Measurements from ENCODE around the gene CMTM8.

Gene CMTM8

DNA sequence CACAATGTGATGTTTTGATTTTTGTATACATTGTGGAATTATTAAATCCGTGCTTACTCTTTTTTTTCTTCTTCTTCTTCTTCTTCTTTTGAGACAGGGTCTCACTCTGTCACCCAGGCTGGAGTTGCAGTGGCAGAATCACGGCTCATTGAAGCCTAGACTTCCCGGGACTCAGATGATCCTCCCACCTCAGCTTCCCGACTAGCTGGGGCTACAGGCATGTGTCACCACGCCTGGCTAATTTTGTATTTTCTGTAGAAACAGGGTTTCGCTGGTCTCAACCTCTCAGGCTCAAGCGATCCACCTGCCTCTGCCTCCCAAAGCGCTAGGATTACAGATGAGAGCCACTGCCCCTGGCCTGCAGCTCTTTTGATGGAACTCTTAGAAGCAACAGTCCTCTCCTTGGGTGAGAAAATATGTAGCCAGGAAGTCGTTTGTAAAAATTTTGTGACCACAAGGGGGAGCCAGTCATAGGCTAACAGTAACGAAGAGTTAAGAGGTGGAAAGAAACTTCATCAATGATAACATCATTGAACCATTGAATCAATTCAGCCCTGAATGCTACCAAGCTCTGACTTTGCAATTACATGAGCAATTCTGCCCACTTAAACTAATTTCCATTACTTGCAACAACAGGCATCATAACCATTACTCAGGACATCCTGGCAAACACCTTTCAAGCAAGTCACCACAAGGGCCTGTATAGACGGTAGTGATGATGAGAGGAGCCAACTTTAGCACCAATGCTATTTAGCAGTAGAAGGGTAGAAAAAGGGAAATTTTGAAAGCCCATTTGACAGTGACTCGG is 136.5 kb downstream of the CMTM8 start:
- peak; percentile 88 for ATAC-seq
- TF ChIP-seq ESRRG (CRISPR knock-in tag; IDR thresholded peaks at IDR 0.05) (no peak), ZNF565 (CRISPR knock-in tag; conservative IDR thresholded peaks at IDR 0.05; ENCODE audit: low read depth) (no peak), RARB (CRISPR knock-in tag; IDR thresholded peaks at IDR 0.05) (no peak), ZNF70 (CRISPR knock-in tag; IDR thresholded peaks at IDR 0.05) (no peak), SNAI2 (CRISPR knock-in tag; IDR thresholded peaks at IDR 0.05) (no peak), ZFP30 (CRISPR knock-in tag; IDR thresholded peaks at IDR 0.05) (no peak), GLIS3 (CRISPR knock-in tag; IDR thresholded peaks at IDR 0.05) (no peak), PPARA (CRISPR knock-in tag; IDR thresholded peaks at IDR 0.05; ENCODE audit: borderline replicate concordance) (no peak)
- TF ChIP-seq, protein P1, sequence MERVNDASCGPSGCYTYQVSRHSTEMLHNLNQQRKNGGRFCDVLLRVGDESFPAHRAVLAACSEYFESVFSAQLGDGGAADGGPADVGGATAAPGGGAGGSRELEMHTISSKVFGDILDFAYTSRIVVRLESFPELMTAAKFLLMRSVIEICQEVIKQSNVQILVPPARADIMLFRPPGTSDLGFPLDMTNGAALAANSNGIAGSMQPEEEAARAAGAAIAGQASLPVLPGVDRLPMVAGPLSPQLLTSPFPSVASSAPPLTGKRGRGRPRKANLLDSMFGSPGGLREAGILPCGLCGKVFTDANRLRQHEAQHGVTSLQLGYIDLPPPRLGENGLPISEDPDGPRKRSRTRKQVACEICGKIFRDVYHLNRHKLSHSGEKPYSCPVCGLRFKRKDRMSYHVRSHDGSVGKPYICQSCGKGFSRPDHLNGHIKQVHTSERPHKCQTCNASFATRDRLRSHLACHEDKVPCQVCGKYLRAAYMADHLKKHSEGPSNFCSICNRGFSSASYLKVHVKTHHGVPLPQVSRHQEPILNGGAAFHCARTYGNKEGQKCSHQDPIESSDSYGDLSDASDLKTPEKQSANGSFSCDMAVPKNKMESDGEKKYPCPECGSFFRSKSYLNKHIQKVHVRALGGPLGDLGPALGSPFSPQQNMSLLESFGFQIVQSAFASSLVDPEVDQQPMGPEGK (CRISPR knock-in tag; IDR thresholded peaks at IDR 0.05; ENCODE audit: borderline replicate concordance), result no peak

DNA sequence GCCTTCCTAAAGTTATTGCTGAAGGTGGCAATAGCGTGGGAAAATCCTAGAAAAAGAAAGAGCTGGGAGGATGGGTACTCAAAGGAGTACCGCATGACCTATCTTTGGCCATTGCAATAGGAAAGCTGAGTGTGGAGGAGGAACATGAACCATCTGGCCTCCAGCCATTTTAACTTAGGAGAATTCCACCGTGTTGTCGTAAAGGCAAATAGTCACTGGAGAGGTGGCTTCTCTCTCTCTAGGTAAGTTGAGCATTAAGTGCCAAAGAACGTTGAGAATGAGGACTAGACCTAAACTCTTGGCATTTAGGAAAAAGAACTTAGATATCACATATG is 137.1 kb downstream of the CMTM8 start:
- TF ChIP-seq, protein P1 (CRISPR knock-in tag; IDR thresholded peaks at IDR 0.05; ENCODE audit: borderline replicate concordance), result no peak
- no peak for TF ChIP-seq CSDC2 (CRISPR knock-in tag; IDR thresholded peaks at IDR 0.05)
- TF ChIP-seq, protein P2, sequence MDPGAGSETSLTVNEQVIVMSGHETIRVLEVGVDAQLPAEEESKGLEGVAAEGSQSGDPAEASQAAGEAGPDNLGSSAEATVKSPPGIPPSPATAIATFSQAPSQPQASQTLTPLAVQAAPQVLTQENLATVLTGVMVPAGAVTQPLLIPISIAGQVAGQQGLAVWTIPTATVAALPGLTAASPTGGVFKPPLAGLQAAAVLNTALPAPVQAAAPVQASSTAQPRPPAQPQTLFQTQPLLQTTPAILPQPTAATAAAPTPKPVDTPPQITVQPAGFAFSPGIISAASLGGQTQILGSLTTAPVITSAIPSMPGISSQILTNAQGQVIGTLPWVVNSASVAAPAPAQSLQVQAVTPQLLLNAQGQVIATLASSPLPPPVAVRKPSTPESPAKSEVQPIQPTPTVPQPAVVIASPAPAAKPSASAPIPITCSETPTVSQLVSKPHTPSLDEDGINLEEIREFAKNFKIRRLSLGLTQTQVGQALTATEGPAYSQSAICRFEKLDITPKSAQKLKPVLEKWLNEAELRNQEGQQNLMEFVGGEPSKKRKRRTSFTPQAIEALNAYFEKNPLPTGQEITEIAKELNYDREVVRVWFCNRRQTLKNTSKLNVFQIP (CRISPR knock-in tag; IDR thresholded peaks at IDR 0.05; ENCODE audit: borderline replicate concordance, low read depth), result no peak
- TF ChIP-seq, protein P3, sequence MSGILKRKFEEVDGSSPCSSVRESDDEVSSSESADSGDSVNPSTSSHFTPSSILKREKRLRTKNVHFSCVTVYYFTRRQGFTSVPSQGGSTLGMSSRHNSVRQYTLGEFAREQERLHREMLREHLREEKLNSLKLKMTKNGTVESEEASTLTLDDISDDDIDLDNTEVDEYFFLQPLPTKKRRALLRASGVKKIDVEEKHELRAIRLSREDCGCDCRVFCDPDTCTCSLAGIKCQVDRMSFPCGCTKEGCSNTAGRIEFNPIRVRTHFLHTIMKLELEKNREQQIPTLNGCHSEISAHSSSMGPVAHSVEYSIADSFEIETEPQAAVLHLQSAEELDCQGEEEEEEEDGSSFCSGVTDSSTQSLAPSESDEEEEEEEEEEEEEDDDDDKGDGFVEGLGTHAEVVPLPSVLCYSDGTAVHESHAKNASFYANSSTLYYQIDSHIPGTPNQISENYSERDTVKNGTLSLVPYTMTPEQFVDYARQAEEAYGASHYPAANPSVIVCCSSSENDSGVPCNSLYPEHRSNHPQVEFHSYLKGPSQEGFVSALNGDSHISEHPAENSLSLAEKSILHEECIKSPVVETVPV (CRISPR knock-in tag; IDR thresholded peaks at IDR 0.05), result no peak
- ATAC-seq, result no peak

DNA sequence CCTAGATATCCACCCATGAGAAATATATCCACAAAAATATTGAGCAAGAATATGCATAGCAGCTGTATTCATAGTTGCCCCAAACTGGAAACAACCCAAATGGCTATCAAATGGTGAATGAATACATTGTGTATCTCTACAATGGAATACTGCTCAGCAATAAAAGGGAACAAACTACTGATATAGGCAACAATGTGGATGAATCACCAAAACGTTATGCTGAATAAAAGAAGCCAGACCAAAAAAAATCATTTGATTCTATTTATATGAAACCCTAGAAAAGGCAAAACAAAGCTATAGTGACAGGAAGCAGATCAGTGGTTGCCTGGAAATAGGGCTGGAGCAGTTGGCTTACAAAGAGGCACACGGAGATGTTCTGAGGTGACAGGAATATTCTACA is 137.6 kb downstream of the CMTM8 start:
- TF ChIP-seq ISL1 (CRISPR knock-in tag; IDR thresholded peaks at IDR 0.05), result no peak
- TF ChIP-seq TOX (CRISPR knock-in tag; IDR thresholded peaks at IDR 0.05; ENCODE audit: borderline replicate concordance), result no peak
- TF ChIP-seq ZNF70 (CRISPR knock-in tag; IDR thresholded peaks at IDR 0.05), result no peak
- TF ChIP-seq CSDC2 (CRISPR knock-in tag; IDR thresholded peaks at IDR 0.05), result no peak

DNA sequence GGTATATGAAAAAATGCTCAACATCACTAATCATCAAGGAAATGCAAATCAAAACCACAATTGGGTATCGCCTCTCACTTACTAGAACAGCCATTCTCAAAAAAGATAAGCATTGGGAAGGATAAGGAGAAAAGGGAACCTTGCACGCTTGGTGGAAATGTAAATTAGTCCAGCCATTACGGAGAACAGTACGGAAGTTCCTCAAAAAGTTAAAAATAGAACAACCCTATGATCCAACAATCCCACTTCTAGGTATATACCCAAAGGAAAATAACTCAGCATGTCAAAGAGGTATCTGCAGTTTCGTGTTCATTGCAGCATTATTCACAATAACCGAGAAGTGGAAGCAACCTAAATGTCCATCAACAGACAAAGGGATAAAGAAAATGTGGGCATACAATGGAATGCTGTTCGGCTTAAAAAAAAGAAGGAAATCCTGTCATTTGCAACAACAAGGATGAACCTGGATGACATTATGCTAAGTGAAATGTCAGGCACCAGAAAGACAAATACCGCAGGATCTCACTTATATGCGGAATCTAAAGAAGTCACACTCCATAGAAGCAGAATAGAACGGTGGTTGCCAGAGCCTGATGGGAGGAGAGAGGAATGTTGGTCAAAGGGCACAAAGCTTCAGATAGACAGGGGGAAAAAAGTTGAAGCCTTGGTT is 141.5 kb downstream of the CMTM8 start:
- no peak for ATAC-seq
- TF ChIP-seq ZFP3 (CRISPR knock-in tag; IDR thresholded peaks at IDR 0.05) (no peak), ZNF8 (CRISPR knock-in tag; IDR thresholded peaks at IDR 0.05) (no peak), CSDC2 (CRISPR knock-in tag; IDR thresholded peaks at IDR 0.05) (no peak), ZNF565 (CRISPR knock-in tag; conservative IDR thresholded peaks at IDR 0.05; ENCODE audit: low read depth) (no peak), ZNF70 (CRISPR knock-in tag; IDR thresholded peaks at IDR 0.05) (no peak), TOX (CRISPR knock-in tag; IDR thresholded peaks at IDR 0.05; ENCODE audit: borderline replicate concordance) (no peak), BACH2 (CRISPR knock-in tag; IDR thresholded peaks at IDR 0.05; ENCODE audit: borderline replicate concordance) (no peak)
- TF ChIP-seq, protein P1 (CRISPR knock-in tag; IDR thresholded peaks at IDR 0.05; ENCODE audit: borderline replicate concordance), result no peak
- TF ChIP-seq, protein P4, sequence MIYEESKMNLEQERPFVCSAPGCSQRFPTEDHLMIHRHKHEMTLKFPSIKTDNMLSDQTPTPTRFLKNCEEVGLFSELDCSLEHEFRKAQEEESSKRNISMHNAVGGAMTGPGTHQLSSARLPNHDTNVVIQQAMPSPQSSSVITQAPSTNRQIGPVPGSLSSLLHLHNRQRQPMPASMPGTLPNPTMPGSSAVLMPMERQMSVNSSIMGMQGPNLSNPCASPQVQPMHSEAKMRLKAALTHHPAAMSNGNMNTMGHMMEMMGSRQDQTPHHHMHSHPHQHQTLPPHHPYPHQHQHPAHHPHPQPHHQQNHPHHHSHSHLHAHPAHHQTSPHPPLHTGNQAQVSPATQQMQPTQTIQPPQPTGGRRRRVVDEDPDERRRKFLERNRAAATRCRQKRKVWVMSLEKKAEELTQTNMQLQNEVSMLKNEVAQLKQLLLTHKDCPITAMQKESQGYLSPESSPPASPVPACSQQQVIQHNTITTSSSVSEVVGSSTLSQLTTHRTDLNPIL (CRISPR knock-in tag; IDR thresholded peaks at IDR 0.05; ENCODE audit: low read depth), result no peak

More for the DNA sequence above, 137.6 kb downstream of the CMTM8 start:
- ATAC-seq, result peak; percentile 24; the same call in 2 of the 3 replicates

Data from SK-N-SH treated with all-trans-retinoic acid at 6 μM for 48 hours (cell line).